GM21528 (cell line): Measurements from ENCODE around the gene CACFD1.
A peak's percentile ranks its signal among the peaks of the same experiment; 100 is the strongest.

Experiments
- ATAC-seq: cut with Tn5 transposase; IDR thresholded peaks from one replicate; pipeline ENCODE4 v1.9.1; 2021; ENCODE audit warnings: mild to moderate bottlenecking, moderate library complexity; ENCODE audit not compliant: unreplicated experiment, low FRiP score

The CACFD1 gene

GRCh38 chr9:133459476-133460404, at the start of gene CACFD1:
CACFD1 (plus strand) TSS chr9:133459978; CDS start chr9:133460067, 89 bp downstream.
- peak; percentile 74 for ATAC-seq

- ATAC-seq, result no peak
Measured at GRCh38 chr9:133415170-133415569, 44.6 kb upstream of the CACFD1 start.

GRCh38 chr9:133417541-133418461, 42.0 kb upstream of the CACFD1 start, which contains the start of gene REXO4:
REXO4 (minus strand) TSS chr9:133418010; CDS start chr9:133417844, 166 bp downstream.
- ATAC-seq, result peak; percentile 73

GRCh38 chr9:133419005-133419404, 40.8 kb upstream of the CACFD1 start:
- ATAC-seq, result no peak

- ATAC-seq, result no peak
Measured at GRCh38 chr9:133420392-133420827, 39.4 kb upstream of the CACFD1 start.

GRCh38 chr9:133421615-133422542, 37.9 kb upstream of the CACFD1 start, which contains the start of gene ADAMTS13:
ADAMTS13 (plus strand) TSS chr9:133422367; CDS start chr9:133422444, 77 bp downstream.
- no peak for ATAC-seq

GRCh38 chr9:133423216-133423615, 36.6 kb upstream of the CACFD1 start:
- ATAC-seq, result no peak

GRCh38 chr9:133424187-133424586, 35.6 kb upstream of the CACFD1 start:
- ATAC-seq, result no peak

- ATAC-seq, result no peak
Measured at GRCh38 chr9:133425049-133425632, 34.6 kb upstream of the CACFD1 start.

- ATAC-seq, result no peak
Measured at GRCh38 chr9:133426011-133426410, 33.8 kb upstream of the CACFD1 start.

GRCh38 chr9:133427658-133428348, 32.0 kb upstream of the CACFD1 start:
- no peak for ATAC-seq

GRCh38 chr9:133428617-133429101, 31.1 kb upstream of the CACFD1 start:
- no peak for ATAC-seq

GRCh38 chr9:133429214-133429613, 30.6 kb upstream of the CACFD1 start:
- no peak for ATAC-seq

- no peak for ATAC-seq
Measured at GRCh38 chr9:133429641-133430161, 30.1 kb upstream of the CACFD1 start.

GRCh38 chr9:133430244-133430643, 29.5 kb upstream of the CACFD1 start:
- no peak for ATAC-seq

GRCh38 chr9:133433351-133433843, 26.4 kb upstream of the CACFD1 start:
- no peak for ATAC-seq

GRCh38 chr9:133436681-133437080, 23.1 kb upstream of the CACFD1 start:
- ATAC-seq, result no peak
